Activated CD4-positive, alpha-beta T cell treated with anti-CD3 and anti-CD28 coated beads, Interleukin-10, Interleukin-2, amounts not matched to agents 100 ng/mL and 50 ng/mL, durations not matched to agents 16 hours and 8 hours (primary cell): Measurements from ENCODE around the gene NOP56.
"Not testable (repeated sequence)": the region's sequence is repeated elsewhere in the genome, so short reads cannot be mapped to it uniquely, and the experiment has no call there.

Experiments
- DNase-seq: peaks from one replicate; pipeline ENCODE4 v3.0.0-alpha.2; 2020

Gene NOP56

DNA sequence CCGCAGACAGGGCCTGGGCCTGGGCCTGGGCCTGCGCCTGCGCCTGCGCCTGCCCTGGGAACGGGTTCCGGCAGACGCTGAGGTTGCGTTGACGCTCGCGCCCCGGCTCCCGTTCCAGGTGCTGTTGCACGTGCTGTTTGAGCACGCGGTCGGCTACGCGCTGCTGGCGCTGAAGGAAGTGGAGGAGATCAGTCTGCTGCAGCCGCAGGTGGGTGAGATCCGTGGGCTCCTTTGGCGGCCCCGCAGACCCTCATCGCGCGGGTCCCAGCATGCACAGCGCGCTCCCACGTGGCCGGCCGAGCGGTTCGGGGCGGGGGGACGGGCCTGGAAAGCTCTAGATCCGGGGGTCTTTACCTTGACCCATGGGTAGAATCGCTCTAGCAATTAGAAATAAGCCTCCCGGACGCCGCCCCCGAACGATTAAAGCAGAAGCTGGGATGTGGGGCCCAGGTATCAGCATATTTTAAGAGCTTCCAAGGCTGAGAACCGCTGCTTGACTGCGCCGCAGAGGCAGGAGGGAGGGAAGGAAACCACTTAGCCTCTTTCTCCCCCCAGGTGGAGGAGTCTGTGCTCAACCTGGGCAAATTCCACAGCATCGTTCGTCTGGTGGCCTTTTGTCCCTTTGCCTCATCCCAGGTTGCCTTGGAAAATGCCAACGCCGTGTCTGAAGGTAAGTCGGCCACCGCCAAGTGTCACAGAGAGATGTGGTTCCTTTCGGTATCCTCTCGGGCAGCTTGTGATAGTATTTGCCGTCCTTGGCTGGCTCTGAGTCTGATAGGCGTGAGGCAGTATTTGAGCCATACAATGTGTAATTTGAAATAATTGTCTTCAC lies 508 bp downstream of the NOP56 start:
- DNase-seq: peak; percentile 28

DNA sequence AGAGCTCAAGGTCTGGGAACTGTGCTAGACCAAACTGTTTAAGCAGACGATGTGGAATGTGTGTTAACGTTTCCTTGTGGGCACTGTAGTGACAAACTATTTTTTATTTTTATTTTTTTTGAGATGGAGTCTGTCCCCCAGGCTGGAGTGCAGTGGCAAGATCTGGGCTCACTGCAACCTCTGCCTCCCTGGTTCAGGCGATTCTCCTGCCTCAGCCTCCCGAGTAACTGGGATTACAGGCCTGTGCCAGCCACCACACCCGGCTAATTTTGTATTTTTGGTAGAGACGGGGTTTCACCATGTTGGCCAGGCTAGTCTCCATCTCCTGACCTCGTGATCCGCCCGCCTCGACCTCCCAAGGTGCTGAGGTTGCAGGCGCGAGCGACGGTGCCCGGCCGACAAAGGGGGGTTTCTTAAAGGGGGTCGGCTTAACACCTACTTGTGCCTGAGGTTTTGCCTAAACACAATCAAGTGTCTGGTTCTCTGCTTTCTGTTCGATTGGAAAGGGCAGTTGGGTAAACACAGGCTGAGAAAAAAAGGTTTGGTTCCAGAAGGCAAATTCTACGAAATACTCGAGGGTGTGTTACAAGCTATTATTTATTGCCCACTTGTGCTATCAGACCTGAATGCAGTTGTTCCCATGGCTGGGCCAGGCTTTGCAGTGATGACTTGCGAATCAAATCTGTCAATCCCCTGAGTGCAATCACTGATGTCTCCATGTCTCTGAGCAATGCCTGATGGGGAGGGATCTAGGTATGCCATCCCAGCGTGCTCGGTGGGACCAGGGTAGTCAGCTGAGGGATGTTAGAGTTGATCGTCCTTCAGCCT lies 1.3 kb downstream of the NOP56 start:
- DNase-seq: no peak

DNA sequence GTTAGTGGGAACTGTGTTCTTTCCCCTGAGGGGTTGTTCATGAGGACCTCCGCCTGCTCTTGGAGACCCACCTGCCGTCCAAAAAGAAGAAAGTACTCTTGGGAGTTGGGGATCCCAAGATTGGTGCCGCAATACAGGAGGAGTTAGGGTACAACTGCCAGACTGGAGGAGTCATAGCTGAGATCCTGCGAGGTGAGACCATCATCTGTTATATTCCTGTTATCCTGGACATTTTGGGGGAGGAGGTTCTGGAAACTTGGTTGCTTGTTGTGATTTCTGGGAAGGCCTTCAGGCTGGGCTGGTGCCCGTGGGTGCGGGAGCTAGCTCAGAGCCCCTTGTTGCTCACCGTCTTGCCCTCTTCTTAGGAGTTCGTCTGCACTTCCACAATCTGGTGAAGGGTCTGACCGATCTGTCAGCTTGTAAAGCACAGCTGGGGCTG lies 2.0 kb downstream of the NOP56 start:
- DNase-seq: no peak

DNA sequence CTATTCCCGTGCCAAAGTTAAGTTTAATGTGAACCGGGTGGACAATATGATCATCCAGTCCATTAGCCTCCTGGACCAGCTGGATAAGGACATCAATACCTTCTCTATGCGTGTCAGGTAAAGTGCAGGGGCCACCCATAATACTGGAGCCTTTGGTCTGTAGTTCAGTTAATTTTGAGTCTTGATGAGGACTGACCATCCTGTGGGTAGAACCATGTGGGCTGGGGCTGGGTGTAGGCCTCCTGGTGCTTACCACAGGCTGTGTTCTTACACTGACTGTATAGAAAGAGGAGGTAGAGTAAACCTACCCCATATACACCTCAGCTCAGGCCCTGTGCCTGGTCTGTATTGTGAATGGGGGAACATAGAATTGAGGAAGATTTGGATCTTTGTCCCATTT lies 2.4 kb downstream of the NOP56 start:
- no peak for DNase-seq

DNA sequence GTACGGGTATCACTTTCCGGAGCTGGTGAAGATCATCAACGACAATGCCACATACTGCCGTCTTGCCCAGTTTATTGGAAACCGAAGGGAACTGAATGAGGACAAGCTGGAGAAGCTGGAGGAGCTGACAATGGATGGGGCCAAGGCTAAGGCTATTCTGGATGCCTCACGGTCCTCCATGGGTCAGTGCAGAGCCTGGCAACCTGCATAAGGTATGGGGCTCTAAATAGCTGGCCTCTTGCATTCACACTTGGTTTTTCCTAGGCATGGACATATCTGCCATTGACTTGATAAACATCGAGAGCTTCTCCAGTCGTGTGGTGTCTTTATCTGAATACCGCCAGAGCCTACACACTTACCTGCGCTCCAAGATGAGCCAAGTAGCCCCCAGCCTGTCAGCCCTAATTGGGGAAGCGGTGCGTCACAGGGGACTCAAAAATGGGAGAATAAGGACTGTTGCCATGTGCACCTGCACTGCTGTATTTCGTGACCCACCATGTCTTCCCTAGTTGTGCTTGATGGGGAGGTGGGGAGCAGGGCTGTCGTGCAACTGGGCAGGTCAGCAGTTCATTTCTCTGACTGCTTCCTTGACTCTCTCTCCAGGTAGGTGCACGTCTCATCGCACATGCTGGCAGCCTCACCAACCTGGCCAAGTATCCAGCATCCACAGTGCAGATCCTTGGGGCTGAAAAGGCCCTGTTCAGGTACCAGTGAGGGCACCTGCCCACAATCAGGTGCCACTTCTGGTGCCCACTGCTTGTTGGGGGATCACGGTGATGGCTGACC lies 3.1 kb downstream of the NOP56 start:
- DNase-seq: no peak

DNA sequence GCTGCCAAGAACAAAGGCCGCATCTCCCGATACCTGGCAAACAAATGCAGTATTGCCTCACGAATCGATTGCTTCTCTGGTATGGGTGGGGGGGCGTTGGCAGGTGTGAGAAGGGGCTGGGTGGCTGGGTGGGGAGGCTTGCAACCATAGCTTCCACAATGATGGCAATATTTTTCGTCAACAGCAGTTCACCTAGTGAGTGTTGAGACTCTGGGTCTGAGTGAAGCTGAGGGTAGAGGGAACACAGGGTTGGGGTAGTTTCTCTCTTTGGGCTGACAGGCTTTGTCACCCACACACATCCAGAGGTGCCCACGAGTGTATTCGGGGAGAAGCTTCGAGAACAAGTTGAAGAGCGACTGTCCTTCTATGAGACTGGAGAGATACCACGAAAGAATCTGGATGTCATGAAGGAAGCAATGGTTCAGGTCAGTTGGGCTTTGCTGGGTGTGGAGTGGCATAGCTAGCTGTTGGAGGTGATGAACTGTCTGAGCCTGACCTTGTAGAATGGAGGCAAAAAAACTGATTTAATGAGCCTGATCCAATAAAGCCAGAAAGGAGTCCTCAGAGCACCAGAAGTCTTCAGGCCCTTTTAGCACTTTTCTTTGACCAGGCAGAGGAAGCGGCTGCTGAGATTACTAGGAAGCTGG lies 4.2 kb downstream of the NOP56 start:
- no peak for DNase-seq

DNA sequence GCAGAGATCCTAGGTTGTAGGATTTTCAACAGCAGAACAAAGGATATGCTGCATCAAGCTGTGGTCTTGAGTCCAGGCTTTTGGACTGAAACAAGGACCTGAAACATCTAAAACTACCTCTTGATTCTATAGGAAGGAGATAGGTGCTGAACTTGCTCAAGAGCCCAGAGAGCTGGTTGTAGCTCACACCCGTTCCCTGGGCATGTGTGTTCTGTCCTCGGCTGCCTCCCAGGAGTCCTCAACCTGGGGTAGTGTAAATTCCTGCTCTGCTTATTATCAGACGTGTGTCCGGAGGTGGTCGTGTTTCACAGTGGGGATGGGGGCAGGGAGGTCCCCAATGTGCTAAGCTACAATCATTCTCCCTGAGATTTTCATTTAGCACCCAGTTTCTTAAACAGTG lies 4.8 kb downstream of the NOP56 start:
- no peak for DNase-seq

DNA sequence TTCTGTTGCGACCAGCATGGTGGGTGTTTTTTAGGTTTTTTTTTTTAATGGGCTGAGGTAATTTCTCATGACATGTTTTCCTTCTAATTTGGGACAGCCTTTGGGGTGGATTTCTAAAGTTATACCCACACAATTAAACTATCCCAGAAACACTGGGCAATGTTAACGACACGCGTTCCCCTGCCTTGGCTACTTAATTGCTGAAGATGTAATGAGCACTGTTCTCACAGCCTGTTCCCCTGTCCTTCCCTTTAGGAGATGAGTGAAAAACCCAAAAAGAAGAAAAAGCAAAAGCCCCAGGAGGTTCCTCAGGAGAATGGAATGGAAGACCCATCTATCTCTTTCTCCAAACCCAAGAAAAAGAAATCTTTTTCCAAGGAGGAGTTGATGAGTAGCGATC lies 5.2 kb downstream of the NOP56 start:
- DNase-seq: no peak

DNA sequence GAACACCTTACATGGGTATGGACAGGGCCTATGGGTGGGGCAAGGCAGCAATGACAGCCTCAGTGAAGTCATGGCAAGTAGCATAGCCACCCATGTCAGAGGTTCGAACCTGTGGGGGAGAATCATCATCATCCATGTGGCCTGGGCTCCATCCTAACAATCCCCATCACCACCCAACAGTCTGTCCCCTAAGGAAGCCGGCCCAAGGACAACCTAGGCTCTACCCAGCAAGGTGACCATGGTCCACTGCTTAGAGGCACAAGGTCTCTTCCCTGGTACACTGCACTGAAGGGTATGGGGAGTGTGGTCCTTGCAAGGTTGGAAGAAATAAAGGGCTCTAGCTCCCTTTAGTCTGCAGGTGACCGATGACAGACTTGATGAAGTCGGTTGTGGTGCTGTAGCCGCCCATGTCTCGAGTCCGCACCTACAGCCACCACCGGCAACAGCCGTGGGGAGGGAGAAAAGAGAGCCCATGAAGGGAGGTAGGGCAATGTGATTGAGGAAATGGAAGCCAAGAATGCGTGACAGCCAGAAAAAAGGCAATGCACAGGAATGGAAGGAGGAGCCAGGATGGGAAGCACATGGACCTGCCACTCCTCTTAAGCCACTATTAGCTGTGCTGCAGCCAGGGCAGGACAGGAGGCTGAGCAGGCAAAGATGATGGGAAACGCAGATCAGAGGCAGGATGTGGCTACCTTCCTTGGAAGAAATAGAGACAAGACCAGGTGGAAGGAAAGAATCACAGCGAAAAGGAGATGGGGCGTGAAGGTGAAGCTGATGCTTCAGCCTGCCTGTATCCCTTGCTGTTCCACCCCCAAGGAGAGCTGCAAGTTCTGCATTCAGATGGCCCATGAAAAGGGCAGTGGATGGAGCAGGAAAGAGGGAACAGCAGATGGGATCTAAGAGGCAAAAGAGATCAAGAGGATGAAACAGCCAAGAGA lies 6.3 kb downstream of the NOP56 start:
- DNase-seq: peak; percentile 39

DNA sequence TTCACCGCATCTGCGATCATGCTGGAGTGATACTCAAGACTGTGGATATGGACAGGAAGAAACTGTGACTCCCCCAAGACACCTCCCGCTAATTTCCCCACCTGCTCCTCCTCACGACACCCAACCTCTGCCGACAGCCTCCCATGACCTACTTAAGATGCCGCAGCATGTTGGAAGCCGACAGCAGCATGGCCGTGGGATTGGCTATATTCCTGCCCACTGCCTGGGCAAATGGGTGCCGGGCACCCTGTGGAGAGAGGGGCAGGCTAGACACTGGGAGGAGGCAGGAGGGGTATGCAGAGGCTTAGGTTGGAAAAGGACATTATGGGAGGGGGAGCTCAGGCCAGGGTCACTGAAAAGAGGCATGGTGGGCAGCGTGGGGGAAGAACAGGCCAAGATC lies 7.1 kb downstream of the NOP56 start:
- no peak for DNase-seq

DNA sequence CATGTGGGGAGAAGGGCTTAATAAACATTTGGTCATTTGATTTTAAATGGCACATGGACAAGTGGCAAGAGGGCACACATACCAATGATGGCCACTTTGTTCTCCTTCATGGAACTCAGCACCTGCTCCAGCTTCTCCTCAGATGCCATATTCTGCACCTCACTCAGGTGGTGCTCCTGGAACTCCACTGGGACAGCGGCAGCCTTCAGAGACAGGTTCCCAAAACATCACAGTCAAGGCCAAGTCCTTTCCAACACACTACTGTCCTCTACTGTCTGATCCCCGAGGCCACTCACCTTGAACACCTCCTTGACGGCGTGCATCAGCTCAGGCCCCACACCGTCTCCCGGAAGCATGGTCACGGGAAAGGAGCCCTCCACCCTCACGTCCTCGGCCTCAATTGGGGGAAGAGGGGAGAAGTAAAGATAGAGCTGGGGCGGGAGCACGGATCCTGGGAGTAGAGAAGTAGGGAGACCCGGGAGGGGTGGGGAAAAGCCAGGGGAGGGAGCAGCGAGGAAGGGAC lies 11.0 kb downstream of the NOP56 start:
- DNase-seq: no peak

DNA sequence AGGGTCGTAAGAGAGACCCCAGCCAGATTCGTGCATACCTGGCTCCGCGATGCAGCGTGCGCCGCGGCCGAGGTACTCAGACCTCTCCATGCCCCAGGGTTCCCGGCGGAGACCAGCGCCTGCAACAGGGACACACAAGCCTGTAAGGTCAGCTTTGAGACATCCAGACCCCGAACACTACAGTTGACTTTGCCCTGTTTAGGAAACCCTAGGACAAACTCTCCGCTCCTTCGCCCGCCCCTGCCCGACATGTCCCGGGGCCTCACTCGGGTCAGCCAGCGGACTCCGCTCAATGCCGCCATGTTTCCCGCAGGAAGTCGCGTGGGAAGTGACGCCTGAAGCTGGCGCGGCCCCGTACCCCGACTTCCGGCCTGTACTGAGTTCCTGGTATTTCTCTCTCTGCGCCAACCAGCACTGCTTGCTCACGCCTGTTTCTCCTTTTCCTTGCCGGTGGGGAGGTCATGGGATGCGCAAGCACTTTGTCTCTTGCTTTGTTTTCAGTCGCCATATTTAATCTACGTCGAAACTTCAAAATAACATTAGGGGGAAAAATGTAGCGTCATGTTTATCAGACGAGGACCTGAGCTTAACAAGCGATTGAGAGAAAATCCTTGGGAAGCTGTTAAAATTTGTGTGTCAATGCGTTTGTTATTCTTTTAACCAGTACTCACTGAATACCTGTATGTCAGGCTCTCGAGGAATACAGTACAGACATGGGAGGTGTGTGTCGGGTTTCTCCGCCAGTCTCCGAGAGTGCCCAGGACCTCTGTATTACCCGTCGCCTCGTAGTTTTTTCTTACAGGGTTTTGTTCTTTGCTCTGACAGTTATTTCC lies 11.7 kb downstream of the NOP56 start, which contains the start of gene IDH3B:
IDH3B (minus strand) TSS at position 330 of the 833 bp plus-strand sequence; CDS start at position 302, 28 bp downstream.
- peak; percentile 94 for DNase-seq

DNA sequence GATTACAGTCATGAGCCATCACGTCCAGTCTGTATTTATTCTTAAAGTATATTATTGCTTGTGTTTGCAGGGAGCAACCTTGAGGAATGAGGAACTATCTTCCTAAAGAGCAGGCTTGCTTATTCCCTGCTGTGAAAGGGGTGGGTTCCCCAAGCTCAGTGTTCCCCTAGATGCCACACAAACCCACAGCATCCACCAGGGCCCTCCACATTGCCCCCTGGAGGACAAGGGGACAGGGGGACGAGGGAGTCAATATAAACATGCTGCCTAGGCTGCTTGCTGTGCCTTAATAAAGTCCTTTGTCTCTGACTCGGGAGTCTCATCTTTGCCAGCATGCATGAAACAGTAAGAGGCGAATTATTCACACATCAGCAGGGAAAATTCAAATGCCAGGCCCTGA lies 19.5 kb downstream of the NOP56 start:
- DNase-seq: no peak

DNA sequence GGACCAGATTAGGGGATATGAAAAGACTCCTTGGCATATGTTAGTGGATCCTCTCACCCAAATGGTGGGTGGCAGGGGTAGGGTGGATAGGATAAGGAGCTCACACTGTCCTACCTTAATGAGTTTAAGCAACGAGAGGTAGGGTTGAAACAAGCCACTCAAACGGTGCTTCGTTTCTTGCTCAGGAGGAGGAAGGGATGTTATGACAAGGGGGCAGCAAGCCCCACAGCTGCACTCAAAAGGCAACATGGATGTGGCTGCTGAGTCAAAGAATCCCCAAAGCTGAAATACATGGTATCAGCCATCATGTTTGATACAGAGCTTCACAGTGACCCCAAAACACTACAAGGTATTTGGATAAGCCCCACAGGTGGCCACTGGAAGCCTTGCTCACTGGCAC lies 20.0 kb downstream of the NOP56 start:
- DNase-seq: no peak

DNA sequence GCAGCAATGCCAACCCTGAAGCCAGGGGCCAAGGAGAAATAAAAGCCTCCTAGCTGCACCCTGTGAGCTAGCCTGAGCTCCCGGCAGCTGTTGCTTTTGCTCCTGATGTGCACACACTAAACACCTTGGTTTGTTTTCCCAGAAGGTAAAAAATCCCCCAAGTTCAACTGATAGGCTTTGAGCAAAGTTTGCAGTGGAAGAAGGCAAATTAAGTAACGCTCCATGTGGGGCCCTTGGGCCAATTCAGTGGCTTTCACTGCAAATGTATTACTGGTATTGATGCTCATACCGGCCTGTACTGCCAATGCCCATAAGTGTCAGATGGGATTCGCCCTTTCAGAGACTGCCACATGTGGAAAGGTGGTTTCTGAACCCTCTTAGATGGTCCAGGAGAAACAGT lies 21.0 kb downstream of the NOP56 start:
- DNase-seq: no peak

DNA sequence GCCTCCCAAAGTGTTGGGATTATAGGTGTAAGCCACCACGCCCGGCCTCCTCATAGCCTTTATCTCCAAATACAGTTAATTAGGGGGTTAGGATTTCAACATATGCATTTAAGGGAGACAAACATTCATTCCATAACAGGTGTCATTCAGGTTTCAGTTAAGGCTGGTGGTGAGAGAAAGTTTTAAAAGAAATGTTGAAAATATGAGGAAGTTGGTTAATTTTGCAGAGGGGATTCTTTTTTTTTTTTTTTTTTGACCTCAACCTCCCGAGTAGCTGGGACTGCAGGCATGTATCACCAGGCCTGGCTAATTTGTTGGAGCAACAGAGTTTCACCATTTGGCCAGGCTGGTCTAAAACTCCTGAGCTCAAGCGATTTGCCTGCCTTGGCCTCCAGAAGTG lies 27.6 kb downstream of the NOP56 start:
- DNase-seq: no peak

DNA sequence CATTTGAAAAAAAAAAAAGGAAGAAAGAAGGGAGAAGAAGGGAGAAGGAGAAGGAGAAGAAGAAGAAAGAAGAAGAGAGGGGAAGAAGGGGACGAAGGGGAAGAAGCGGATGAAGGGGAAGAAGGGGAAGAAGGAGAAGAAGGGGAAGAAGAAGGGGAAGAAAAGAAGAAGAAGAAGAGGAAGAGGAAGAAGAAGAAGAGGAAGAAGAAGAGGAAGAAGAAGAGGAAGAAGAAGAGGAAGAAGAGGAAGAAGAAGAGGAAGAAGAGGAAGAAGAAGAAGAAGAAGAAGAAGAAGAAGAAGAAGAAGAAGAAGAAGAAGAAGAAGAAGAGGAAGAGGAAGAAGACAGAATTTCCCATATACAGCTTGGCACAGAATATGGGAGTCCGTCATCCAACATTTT lies 29.6 kb downstream of the NOP56 start:
- DNase-seq: not testable (repeated sequence)

DNA sequence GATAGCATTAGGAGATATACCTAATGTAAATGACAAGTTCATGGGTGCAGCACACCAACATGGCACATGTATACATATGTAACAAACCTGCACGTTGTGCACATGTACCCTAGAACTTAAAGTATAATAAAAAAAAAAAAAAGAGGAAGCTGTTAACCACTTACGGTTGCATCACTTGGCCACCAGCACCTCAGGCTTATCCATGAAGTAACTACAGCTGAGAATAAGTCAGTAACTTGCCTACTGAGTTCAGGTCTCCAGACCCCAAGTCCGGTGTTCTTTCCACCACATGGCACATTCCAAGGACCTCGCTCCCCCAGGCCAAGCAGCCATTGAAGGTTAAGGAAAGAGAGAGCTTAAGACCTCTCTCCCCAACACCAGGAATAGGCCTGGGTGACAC lies 32.4 kb downstream of the NOP56 start:
- DNase-seq: not testable (repeated sequence)

DNA sequence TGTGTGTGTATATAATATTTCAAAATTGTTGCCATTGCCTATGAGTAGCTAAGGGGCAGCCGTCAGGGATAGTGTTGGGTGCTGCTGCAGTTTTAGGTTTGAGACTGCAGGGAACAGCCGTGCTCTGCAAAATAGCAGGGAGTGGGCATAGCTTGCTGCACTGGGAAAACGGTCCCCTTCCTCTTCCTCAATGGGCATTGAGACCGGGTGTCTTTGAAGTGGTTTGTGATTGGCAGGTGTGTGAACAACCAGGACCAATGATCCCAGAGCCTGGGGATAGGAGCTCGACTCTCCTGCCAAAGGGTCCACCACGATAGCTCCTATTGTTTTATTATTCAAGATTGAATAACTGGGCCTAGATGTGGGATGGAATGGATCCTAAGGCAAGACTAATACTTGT lies 35.1 kb downstream of the NOP56 start:
- no peak for DNase-seq

DNA sequence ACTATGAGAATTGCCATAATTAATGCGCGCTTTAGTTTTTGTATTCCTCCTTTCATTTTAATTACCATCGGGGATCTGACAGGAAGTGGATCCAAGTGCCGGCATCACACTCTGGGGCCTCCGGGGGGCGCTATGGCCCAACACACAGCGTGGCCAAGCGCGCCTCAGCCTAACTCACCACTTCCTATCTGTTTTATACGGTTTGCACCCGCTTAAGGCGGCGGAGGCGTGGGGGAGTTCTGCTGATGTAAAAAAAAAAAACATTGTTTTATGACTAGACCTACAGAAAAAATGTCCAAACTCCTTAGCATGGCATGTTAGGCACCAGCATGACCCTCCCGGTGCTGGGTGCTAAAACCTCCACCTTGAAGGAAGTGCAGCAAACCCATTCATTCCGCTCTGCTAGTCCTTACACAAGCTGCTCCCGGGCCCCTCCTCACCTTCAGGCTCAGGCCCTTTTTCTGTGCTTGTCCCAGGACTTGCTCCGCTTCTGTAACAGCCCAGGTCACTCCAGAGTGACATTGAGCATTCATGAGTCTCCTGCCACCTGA lies 35.7 kb downstream of the NOP56 start:
- DNase-seq: peak; percentile 78
